Left ventricle myocardium inferior (tissue), 1 donor: ENCODE measurements around the gene HDAC8. TPM values are rescaled to one million over a fixed set of nuclear protein-coding genes. Genes with fewer than 3 reads are reported as not detected.

Experiments
- DNase-seq: peaks from one replicate; pipeline ENCODE4 v3.0.0-alpha.2; 2020
- H3K27ac ChIP-seq: fragments of 200-600 bp; replicated peaks from 2 replicates; pipeline ENCODE4 v1.8.0; 2021
- H3K27me3 ChIP-seq: fragments of 200-600 bp; 2 replicates; pipeline ENCODE4 v1.8.0; 2021; ENCODE audit warnings: low read depth
- H3K36me3 ChIP-seq: fragments of 200-600 bp; 2 replicates; pipeline ENCODE4 v1.8.0; 2021
- H3K4me1 ChIP-seq: fragments of 200-600 bp; 2 replicates; pipeline ENCODE4 v1.8.0; 2021
- H3K4me3 ChIP-seq: fragments of 200-600 bp; 2 replicates; pipeline ENCODE4 v1.8.0; 2021; ENCODE audit warnings: mild to moderate bottlenecking, moderate library complexity
- H3K9me3 ChIP-seq: fragments of 200-600 bp; replicated peaks from 2 replicates; pipeline ENCODE4 v1.8.0; 2021
- intact Hi-C: fragments of 100-400 bp; cut with micrococcal nuclease; formaldehyde crosslinking; loops from one replicate; pipeline ENCODE4 v1.11.0; 2022
- total RNA-seq: library from RNA; stranded (reverse); fragmentation: NEBNext Ultra II Directional; extraction: Animal tissue kit (Norgen Biotek cat#: 25700); gene quantifications from one replicate; pipeline ENCODE4 v1.2.1, GENCODE V29; 2021
- TF ChIP-seq, protein P1 (sequence below): fragments of 200-600 bp; IDR thresholded peaks from 2 replicates; pipeline ENCODE4 v1.8.0; 2021; ENCODE audit warnings: antibody characterized with exemption, mild to moderate bottlenecking, borderline replicate concordance
- donor health status: DM: no; HTN: yes; CAD: no; lungs with severe emphysema.

Gene HDAC8
- total RNA-seq, 1 donor from 2014 or later = 19.3 TPM

DNA sequence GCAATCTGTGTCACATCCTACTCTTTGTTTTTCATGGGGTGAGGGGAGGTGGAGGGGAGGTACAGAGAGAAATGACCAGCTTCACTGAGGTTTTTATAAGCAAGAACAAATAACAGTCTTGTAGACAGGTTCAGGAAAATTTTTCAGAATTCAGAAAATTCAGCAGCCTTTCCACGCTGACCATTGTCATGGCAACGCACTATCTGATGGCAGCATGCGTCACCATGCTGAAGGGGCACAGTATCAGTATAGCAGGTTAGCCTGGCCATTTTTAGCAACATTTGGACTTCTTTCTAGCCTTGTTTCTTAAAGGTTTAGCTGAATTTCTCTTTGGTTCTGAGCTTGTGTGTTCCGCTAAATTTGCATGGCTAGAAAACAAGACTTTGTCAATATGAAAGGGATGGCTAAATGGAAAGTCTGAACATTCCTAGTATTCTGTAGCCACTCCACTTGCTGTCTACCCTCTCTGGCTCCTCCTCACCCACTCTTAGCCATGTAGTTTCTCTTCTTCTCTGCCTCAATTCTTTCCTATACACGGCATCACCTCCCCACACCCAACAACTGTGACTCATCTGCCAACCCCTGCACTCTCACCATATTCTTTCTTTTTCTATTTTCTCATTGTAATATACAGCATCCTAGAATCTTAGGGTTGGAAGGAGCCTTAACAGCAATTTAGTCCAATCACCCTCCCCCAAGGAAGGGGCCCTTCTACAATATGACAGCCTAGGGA, 224.2 kb downstream of the HDAC8 start:
- no peak for DNase-seq
- Histone ChIP-seq H3K4me1 (no peaks in the 10 kb centered on the region), H3K27me3 (no peaks in the 10 kb centered on the region), H3K36me3 (peaks cover 2% of the 10 kb centered on the region), H3K27ac (no peak overlapping the region), H3K9me3 (no peaks in the 10 kb centered on the region), H3K4me3 (no peak overlapping the region)
- intact Hi-C loops = no loop called here
- TF ChIP-seq, protein P1, sequence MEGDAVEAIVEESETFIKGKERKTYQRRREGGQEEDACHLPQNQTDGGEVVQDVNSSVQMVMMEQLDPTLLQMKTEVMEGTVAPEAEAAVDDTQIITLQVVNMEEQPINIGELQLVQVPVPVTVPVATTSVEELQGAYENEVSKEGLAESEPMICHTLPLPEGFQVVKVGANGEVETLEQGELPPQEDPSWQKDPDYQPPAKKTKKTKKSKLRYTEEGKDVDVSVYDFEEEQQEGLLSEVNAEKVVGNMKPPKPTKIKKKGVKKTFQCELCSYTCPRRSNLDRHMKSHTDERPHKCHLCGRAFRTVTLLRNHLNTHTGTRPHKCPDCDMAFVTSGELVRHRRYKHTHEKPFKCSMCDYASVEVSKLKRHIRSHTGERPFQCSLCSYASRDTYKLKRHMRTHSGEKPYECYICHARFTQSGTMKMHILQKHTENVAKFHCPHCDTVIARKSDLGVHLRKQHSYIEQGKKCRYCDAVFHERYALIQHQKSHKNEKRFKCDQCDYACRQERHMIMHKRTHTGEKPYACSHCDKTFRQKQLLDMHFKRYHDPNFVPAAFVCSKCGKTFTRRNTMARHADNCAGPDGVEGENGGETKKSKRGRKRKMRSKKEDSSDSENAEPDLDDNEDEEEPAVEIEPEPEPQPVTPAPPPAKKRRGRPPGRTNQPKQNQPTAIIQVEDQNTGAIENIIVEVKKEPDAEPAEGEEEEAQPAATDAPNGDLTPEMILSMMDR = no peak

DNA sequence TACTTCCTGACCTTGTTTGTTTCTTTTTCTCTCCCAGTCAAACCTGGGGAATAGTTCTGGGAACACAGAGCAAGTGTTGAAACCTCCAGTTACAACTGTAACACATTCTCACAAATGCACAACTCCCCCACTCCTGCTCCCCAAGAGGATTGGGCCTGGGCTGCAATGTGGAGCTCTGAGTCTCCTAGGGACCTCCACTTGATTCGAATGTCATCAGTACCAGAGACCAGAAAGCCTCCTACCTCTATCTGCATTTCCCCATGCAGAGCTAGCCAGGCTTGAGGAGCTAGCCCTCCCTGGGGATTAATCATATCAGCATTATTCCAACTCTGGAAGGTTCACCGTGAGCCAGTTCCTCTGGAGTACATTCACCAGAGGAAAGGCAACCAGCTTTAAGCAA, 225.3 kb downstream of the HDAC8 start:
- no peaks in the 10 kb centered on the region for H3K9me3 ChIP-seq
- H3K27me3 ChIP-seq = no peaks in the 10 kb centered on the region
- no peaks in the 10 kb centered on the region for H3K4me1 ChIP-seq
- intact Hi-C loops = no loop called here
- H3K36me3 ChIP-seq = peaks cover 2% of the 10 kb centered on the region
- H3K4me3 ChIP-seq = no peak overlapping the region
- H3K27ac ChIP-seq = no peak overlapping the region
- DNase-seq = peak; percentile 15
- TF ChIP-seq, protein P1 = no peak

DNA sequence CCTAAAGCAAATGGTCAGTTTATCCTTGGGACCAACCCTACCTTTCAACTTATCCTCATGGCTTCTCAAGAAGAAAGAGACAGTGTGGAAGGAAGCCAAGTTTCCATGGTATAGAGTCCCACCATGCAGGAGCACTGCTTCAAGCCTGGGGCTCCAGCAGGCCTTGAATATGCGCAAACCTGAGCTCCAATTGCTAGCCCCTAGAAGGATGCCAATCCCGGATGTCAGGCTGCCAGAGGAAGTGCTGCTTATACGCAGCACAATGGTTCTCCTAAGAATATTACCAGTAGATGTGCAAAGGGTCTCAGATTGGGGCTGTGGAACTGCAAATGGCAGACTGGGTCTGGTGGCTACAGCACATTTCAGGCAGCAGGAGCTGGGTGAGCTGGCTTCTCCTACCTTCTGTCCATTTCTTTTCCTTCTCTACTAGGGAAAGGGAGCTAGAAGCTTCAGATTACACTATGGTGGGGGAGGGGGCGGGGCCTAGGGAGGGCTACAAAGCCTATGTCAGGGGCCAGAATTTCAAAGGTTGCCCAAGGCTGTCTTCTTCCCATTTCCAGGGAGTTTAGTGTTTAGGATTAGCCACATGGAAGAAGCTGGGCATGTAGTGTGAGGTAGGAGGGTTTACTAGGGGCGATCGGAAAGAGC, 226.2 kb downstream of the HDAC8 start:
- Histone ChIP-seq H3K27ac (no peak overlapping the region), H3K27me3 (no peaks in the 10 kb centered on the region), H3K9me3 (no peaks in the 10 kb centered on the region), H3K4me3 (no peak overlapping the region), H3K36me3 (peaks cover 2% of the 10 kb centered on the region), H3K4me1 (no peaks in the 10 kb centered on the region)
- intact Hi-C loops = no loop called here
- no peak for DNase-seq
- TF ChIP-seq, protein P1 = no peak

DNA sequence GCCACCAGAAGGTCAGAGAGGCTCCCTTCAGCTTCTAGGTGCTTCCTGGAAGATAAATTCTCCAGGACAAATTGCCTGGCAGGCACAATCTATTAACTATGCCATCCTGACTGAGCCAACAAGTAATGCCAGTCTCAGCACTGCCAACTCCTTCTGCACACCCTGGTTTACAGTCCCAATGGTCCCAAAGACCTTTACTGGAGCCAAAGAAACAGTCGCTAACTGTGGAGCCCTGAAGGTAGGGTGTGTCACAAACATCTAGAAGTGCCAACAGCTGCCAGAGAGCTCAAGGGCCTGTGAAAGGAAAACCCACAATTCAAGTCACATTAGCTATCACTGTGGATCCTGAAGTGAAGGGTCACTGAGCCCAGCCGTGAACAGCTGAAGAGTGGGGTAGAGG, 232.0 kb downstream of the HDAC8 start:
- H3K27me3 ChIP-seq = no peaks in the 10 kb centered on the region
- no peaks in the 10 kb centered on the region for H3K9me3 ChIP-seq
- intact Hi-C loops = no loop called here
- TF ChIP-seq, protein P1 = no peak
- no peak for DNase-seq
- H3K27ac ChIP-seq = no peak overlapping the region
- H3K36me3 ChIP-seq = no peaks in the 10 kb centered on the region
- H3K4me1 ChIP-seq = no peaks in the 10 kb centered on the region
- no peak overlapping the region for H3K4me3 ChIP-seq

DNA sequence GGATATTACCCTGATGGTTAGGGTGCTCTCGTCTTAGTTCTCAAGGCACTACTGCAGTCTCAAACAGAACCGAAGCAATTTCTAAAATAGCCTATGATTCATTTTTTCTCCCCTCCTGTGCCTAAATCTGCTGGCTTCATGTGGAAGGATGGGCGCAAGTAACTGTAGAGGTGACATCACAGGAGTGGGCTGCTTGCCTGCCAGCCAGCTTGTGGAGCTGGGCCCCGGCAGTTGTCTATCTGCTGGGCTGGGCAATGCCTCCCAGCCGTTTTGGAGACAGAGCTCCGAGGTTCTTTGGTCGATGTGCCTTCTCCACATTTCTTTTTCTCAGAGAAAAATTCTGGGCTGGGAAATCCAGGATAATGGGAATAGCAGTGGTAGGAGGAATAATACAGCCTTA, 232.6 kb downstream of the HDAC8 start:
- Histone ChIP-seq H3K4me3 (no peak overlapping the region), H3K4me1 (no peaks in the 10 kb centered on the region), H3K27me3 (no peaks in the 10 kb centered on the region), H3K9me3 (no peaks in the 10 kb centered on the region), H3K27ac (no peak overlapping the region), H3K36me3 (no peaks in the 10 kb centered on the region)
- intact Hi-C loops = no loop called here
- TF ChIP-seq, protein P1 = no peak
- DNase-seq = no peak
